NCI-H748 (cell line): Measurements from ENCODE around the gene OPCML.

ENCODE experiments used
- DNase-seq: peaks from one replicate; lab custom pipeline; 2025; ENCODE audit not compliant: unreplicated experiment; lab: John Stamatoyannopoulos, UW

OPCML gene

GRCh38 chr11:133146697-133147306, 385.5 kb downstream of the OPCML start:
- DNase-seq = no peak

GRCh38 chr11:133137939-133138338, 394.4 kb downstream of the OPCML start:
- no peak for DNase-seq

GRCh38 chr11:133137270-133137669, 395.0 kb downstream of the OPCML start:
- no peak for DNase-seq

GRCh38 chr11:133136376-133136775, 395.9 kb downstream of the OPCML start:
- no peak for DNase-seq

GRCh38 chr11:133134314-133135173, 397.8 kb downstream of the OPCML start:
- peak; percentile 65 for DNase-seq

GRCh38 chr11:133133606-133134005, 398.7 kb downstream of the OPCML start:
- DNase-seq = no peak

- no peak for DNase-seq
Observed at GRCh38 chr11:133133050-133133449, 399.3 kb downstream of the OPCML start.

GRCh38 chr11:133127741-133128140, 404.6 kb downstream of the OPCML start:
- DNase-seq = no peak

- DNase-seq = no peak
Observed at GRCh38 chr11:133123796-133124195, 408.5 kb downstream of the OPCML start.

- DNase-seq = no peak
Observed at GRCh38 chr11:133123366-133123765, 408.9 kb downstream of the OPCML start.

GRCh38 chr11:133122256-133122655, 410.0 kb downstream of the OPCML start:
- DNase-seq = no peak

- no peak for DNase-seq
Observed at GRCh38 chr11:133118563-133119268, 413.6 kb downstream of the OPCML start.

GRCh38 chr11:133115099-133115498, 417.2 kb downstream of the OPCML start:
- DNase-seq = no peak

GRCh38 chr11:133107763-133108162, 424.5 kb downstream of the OPCML start:
- no peak for DNase-seq

GRCh38 chr11:133107136-133107535, 425.2 kb downstream of the OPCML start:
- DNase-seq = no peak

- peak; percentile 1 for DNase-seq
Observed at GRCh38 chr11:133106417-133106816, 425.9 kb downstream of the OPCML start.

GRCh38 chr11:133104009-133104744, 428.1 kb downstream of the OPCML start:
- peak; percentile 18 for DNase-seq

GRCh38 chr11:133096981-133097380, 435.3 kb downstream of the OPCML start:
- DNase-seq = no peak

GRCh38 chr11:133086518-133086917, 445.8 kb downstream of the OPCML start:
- DNase-seq = no peak

- peak; percentile 67 for DNase-seq
Observed at GRCh38 chr11:133082841-133083488, 449.3 kb downstream of the OPCML start.

- peak; percentile 48 for DNase-seq
Observed at GRCh38 chr11:133082453-133082781, 449.9 kb downstream of the OPCML start.
